IPS-20b (cell line): ENCODE data around the gene FBXO11.

Source experiments
- H3K27ac ChIP-seq: one replicate; pipeline ENCODE4 v1.5.1; 2013; ENCODE audit warnings: low read length
- H3K27me3 ChIP-seq: 2 replicates; pipeline ENCODE4 v1.6.1; 2013; ENCODE audit warnings: mild to moderate bottlenecking, low read length, inconsistent platforms; ENCODE audit not compliant: insufficient read depth
- H3K36me3 ChIP-seq: 2 replicates; pipeline ENCODE4 v1.6.1; 2013; ENCODE audit warnings: low read depth, mild to moderate bottlenecking, inconsistent platforms, low read length, moderate library complexity; ENCODE audit not compliant: insufficient read depth
- H3K4me1 ChIP-seq: 2 replicates; pipeline ENCODE4 v1.6.1; 2013; ENCODE audit warnings: mild to moderate bottlenecking, control low read depth, inconsistent platforms, low read length, moderate library complexity; ENCODE audit not compliant: insufficient read depth
- H3K4me3 ChIP-seq: 2 replicates; pipeline ENCODE4 v1.5.1; 2013; ENCODE audit warnings: mild to moderate bottlenecking, low read length, inconsistent platforms
- H3K9ac ChIP-seq: 2 replicates; pipeline ENCODE4 v1.6.1; 2013; ENCODE audit warnings: low read depth, mild to moderate bottlenecking, inconsistent platforms, low read length, moderate library complexity
- H3K9me3 ChIP-seq: 2 replicates; pipeline ENCODE4 v1.6.1; 2013; ENCODE audit warnings: mild to moderate bottlenecking, low read depth, low read length, inconsistent platforms; ENCODE audit not compliant: insufficient read depth

The FBXO11 gene

GRCh38 chr2:47893771-47894170, 12.5 kb downstream of the FBXO11 start:
- Histone ChIP-seq H3K9me3 (no peaks in the 10 kb centered on the region), H3K36me3 (no peaks in the 10 kb centered on the region), H3K27ac (no peak overlapping the region), H3K27me3 (no peaks in the 10 kb centered on the region), H3K9ac (no peak overlapping the region), H3K4me3 (no peak overlapping the region), H3K4me1 (peaks cover 20% of the 10 kb centered on the region; the same call in 1 of the 2 replicates)

GRCh38 chr2:47892338-47892730, 14.0 kb downstream of the FBXO11 start:
- H3K27me3 ChIP-seq = no peaks in the 10 kb centered on the region
- H3K27ac ChIP-seq = no peak overlapping the region
- peaks cover 13% of the 10 kb centered on the region; the same call in 1 of the 2 replicates for H3K4me1 ChIP-seq
- no peaks in the 10 kb centered on the region for H3K36me3 ChIP-seq
- H3K9ac ChIP-seq = no peak overlapping the region
- H3K4me3 ChIP-seq = no peak overlapping the region
- no peaks in the 10 kb centered on the region for H3K9me3 ChIP-seq

- H3K9ac ChIP-seq = no peak overlapping the region
- no peaks in the 10 kb centered on the region for H3K9me3 ChIP-seq
- no peaks in the 10 kb centered on the region for H3K27me3 ChIP-seq
- no peak overlapping the region for H3K4me3 ChIP-seq
- H3K36me3 ChIP-seq = no peaks in the 10 kb centered on the region
- H3K4me1 ChIP-seq = peaks cover 9% of the 10 kb centered on the region; the same call in 1 of the 2 replicates
- no peak overlapping the region for H3K27ac ChIP-seq
These were observed 14.6 kb downstream of the FBXO11 start for GRCh38 chr2:47891369-47892337.

GRCh38 chr2:47890711-47891368, 15.5 kb downstream of the FBXO11 start:
- Histone ChIP-seq H3K4me1 (0 out of 2 replicates have a peak, but pooled peaks cover 3% of the 10 kb centered on the region), H3K9ac (no peak overlapping the region), H3K27ac (no peak overlapping the region), H3K9me3 (no peaks in the 10 kb centered on the region), H3K4me3 (no peak overlapping the region), H3K36me3 (no peaks in the 10 kb centered on the region), H3K27me3 (no peaks in the 10 kb centered on the region)

GRCh38 chr2:47888581-47889280, 17.6 kb downstream of the FBXO11 start:
- Histone ChIP-seq H3K27ac (no peak overlapping the region), H3K9ac (no peak overlapping the region), H3K4me3 (no peak overlapping the region), H3K27me3 (no peaks in the 10 kb centered on the region), H3K36me3 (no peaks in the 10 kb centered on the region), H3K4me1 (no peaks in the 10 kb centered on the region; the same call in 1 of the 2 replicates), H3K9me3 (no peaks in the 10 kb centered on the region)

- Histone ChIP-seq H3K27me3 (no peaks in the 10 kb centered on the region), H3K9me3 (no peaks in the 10 kb centered on the region), H3K4me3 (no peak overlapping the region), H3K27ac (no peak overlapping the region), H3K9ac (no peak overlapping the region), H3K4me1 (peaks cover 8% of the 10 kb centered on the region; the same call in 1 of the 2 replicates), H3K36me3 (no peaks in the 10 kb centered on the region)
These were observed 29.4 kb downstream of the FBXO11 start for GRCh38 chr2:47876912-47877311.

GRCh38 chr2:47872941-47873340, 33.4 kb downstream of the FBXO11 start:
- no peak overlapping the region for H3K27ac ChIP-seq
- H3K4me3 ChIP-seq = no peak overlapping the region
- H3K9ac ChIP-seq = no peak overlapping the region; the same call in 1 of the 2 replicates
- no peaks in the 10 kb centered on the region for H3K36me3 ChIP-seq
- H3K27me3 ChIP-seq = no peaks in the 10 kb centered on the region
- peaks cover 31% of the 10 kb centered on the region for H3K4me1 ChIP-seq
- no peaks in the 10 kb centered on the region for H3K9me3 ChIP-seq

- no peaks in the 10 kb centered on the region for H3K36me3 ChIP-seq
- H3K27ac ChIP-seq = peak overlapping the region; percentile 26
- peaks cover 31% of the 10 kb centered on the region for H3K4me1 ChIP-seq
- peak overlapping the region; percentile 33; the same call in 1 of the 2 replicates for H3K9ac ChIP-seq
- no peaks in the 10 kb centered on the region for H3K9me3 ChIP-seq
- no peak overlapping the region for H3K4me3 ChIP-seq
- no peaks in the 10 kb centered on the region for H3K27me3 ChIP-seq
These were observed 35.4 kb downstream of the FBXO11 start for GRCh38 chr2:47870641-47871540.

- H3K4me1 ChIP-seq = peaks cover 31% of the 10 kb centered on the region
- peak overlapping the region; percentile 26 for H3K27ac ChIP-seq
- no peaks in the 10 kb centered on the region for H3K9me3 ChIP-seq
These were observed 36.3 kb downstream of the FBXO11 start for GRCh38 chr2:47869859-47870595.

GRCh38 chr2:47868611-47869352, 37.5 kb downstream of the FBXO11 start:
- Histone ChIP-seq H3K27me3 (no peaks in the 10 kb centered on the region), H3K36me3 (no peaks in the 10 kb centered on the region), H3K27ac (no peak overlapping the region), H3K9me3 (no peaks in the 10 kb centered on the region), H3K4me1 (peaks cover 31% of the 10 kb centered on the region), H3K4me3 (no peak overlapping the region), H3K9ac (no peak overlapping the region)

More at GRCh38 chr2:47869859-47870595, 36.3 kb downstream of the FBXO11 start:
- Histone ChIP-seq H3K9ac (peak overlapping the region; percentile 33; the same call in 1 of the 2 replicates), H3K36me3 (no peaks in the 10 kb centered on the region), H3K4me3 (peak overlapping the region; percentile 5; the same call in 1 of the 2 replicates), H3K27me3 (no peaks in the 10 kb centered on the region)
